ENCODE data around the gene DOCK3.
A peak's percentile ranks its signal among the peaks of the same experiment; 100 is the strongest.
"Not testable (repeated sequence)": the region's sequence is repeated elsewhere in the genome, so short reads cannot be mapped to it uniquely, and the experiment has no call there.

Gene DOCK3

DNA sequence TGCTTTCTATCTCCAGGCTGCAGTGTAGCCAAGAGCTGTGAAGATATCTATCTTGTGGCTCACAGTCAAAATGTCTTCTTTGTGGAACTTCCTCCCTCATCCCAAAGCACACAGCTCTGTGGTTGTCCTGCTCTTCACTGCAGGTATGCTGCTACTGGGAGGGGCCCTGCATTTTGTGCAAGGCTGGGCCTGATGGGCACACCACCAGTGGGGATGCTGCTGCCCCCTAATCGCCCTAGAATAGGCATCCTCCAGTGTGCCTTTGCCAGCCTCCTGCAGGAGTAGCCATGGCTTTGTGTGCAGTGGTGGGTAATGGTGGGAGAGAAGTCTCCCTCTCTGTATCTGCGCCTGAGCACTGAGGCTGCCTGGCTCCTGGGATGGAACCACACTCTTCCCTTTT lies 297.3 kb downstream of the DOCK3 start:
- TF ChIP-seq EZH2phosphoT487 (IDR thresholded peaks at IDR 0.05; ENCODE audit: low read length) (no peak), EZH2 (optimal IDR thresholded peaks at IDR 0.05; ENCODE audit: low read depth, low read length) (no peak)
- TF ChIP-seq, protein P1, sequence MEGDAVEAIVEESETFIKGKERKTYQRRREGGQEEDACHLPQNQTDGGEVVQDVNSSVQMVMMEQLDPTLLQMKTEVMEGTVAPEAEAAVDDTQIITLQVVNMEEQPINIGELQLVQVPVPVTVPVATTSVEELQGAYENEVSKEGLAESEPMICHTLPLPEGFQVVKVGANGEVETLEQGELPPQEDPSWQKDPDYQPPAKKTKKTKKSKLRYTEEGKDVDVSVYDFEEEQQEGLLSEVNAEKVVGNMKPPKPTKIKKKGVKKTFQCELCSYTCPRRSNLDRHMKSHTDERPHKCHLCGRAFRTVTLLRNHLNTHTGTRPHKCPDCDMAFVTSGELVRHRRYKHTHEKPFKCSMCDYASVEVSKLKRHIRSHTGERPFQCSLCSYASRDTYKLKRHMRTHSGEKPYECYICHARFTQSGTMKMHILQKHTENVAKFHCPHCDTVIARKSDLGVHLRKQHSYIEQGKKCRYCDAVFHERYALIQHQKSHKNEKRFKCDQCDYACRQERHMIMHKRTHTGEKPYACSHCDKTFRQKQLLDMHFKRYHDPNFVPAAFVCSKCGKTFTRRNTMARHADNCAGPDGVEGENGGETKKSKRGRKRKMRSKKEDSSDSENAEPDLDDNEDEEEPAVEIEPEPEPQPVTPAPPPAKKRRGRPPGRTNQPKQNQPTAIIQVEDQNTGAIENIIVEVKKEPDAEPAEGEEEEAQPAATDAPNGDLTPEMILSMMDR (IDR thresholded peaks at IDR 0.05; ENCODE audit: low read length): no peak
- Histone ChIP-seq H3K79me2 (ENCODE audit: low read length) (no peaks in the 10 kb centered on the region), H3K27me3 (replicated peaks; ENCODE audit: insufficient read depth, low read length) (no peaks in the 10 kb centered on the region), H2AFZ (ENCODE audit: low read length) (peak overlapping the region; percentile 43; the same call in 1 of the 2 replicates), H3K4me1 (ENCODE audit: low read length) (peaks cover 17% of the 10 kb centered on the region), H3K9ac (ENCODE audit: low read length) (no peak overlapping the region), H3K4me3 (ENCODE audit: low read length) (no peak overlapping the region), H3K4me2 (ENCODE audit: low read depth, low read length) (no peak overlapping the region), H3K9me2 (replicated peaks; ENCODE audit: insufficient read depth, low read length) (no peaks in the 10 kb centered on the region), H3K27ac (ENCODE audit: low read length) (no peak overlapping the region), H3K36me3 (replicated peaks; ENCODE audit: insufficient read depth, low read length) (no peaks in the 10 kb centered on the region), H4K20me1 (ENCODE audit: insufficient read depth, low read length) (no peaks in the 10 kb centered on the region), H3K9me3 (replicated peaks; ENCODE audit: insufficient read depth, low read length) (no peaks in the 10 kb centered on the region), H3F3A (ENCODE audit: insufficient read depth, low read length) (no peaks in the 10 kb centered on the region)
- no peak for DNase-seq

DNA sequence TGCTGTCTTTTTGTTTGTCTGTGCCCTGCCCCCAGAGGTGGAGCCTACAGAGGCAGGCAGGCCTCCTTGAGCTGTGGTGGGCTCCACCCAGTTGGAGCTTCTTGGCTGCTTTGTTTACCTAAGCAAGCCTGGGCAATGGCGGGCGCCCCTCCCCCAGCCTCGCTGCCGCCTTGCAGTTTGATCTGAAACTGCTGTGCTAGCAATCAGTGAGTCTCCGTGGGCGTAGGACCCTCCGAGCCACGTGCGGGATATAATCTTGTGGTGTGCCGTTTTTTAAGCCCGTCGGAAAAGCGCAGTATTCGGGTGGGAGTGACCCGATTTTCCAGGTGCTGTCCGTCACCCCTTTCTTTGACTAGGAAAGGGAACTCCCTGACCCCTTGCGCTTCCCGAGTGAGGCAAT lies 303.9 kb downstream of the DOCK3 start:
- not testable (repeated sequence) for H3K9me2 ChIP-seq (replicated peaks; ENCODE audit: insufficient read depth, low read length); H4K20me1 ChIP-seq (ENCODE audit: insufficient read depth, low read length); H3K9me3 ChIP-seq (replicated peaks; ENCODE audit: insufficient read depth, low read length); H3F3A ChIP-seq (ENCODE audit: insufficient read depth, low read length); H3K36me3 ChIP-seq (replicated peaks; ENCODE audit: insufficient read depth, low read length); H3K4me1 ChIP-seq (ENCODE audit: low read length); H3K4me2 ChIP-seq (ENCODE audit: low read depth, low read length); H3K4me3 ChIP-seq (ENCODE audit: low read length); H3K79me2 ChIP-seq (ENCODE audit: low read length); H3K9ac ChIP-seq (ENCODE audit: low read length); H2AFZ ChIP-seq (ENCODE audit: low read length); H3K27ac ChIP-seq (ENCODE audit: low read length); DNase-seq; H3K27me3 ChIP-seq (replicated peaks; ENCODE audit: insufficient read depth, low read length)

DNA sequence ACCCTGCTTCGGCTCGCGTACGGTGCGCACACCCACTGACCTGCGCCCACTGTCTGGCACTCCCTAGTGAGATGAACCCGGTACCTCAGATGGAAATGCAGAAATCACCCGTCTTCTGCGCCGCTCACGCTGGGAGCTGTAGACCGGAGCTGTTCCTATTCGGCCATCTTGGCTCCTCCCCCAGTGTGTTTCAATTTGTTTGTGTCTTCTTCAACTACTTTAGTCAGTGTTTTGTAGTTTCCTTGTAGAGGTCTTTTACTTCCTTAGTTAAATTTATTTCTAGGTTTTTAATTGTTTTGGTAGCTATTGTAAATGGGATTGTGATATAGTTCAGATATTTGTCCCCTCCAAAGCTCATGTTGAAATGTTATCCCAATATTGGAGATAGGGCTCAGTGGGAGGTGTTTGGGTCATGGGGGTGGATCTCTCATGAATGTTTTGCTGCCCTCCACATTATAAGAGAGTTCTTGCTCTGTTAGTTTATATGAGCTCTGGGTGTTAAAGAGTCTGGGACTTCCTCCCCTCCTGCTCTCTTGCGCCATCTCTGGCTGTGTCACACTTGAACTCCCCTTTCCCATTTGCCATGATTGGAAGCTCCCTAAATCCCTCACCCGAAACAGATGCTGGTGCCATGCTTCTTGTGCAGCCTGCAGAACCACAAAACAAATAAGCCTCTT lies 304.4 kb downstream of the DOCK3 start:
- no peak for DNase-seq
- no peak overlapping the region for H3K9ac ChIP-seq (ENCODE audit: low read length)
- H3K9me3 ChIP-seq (replicated peaks; ENCODE audit: insufficient read depth, low read length): no peaks in the 10 kb centered on the region
- no peak overlapping the region for H3K4me2 ChIP-seq (ENCODE audit: low read depth, low read length)
- no peaks in the 10 kb centered on the region for H3K27me3 ChIP-seq (replicated peaks; ENCODE audit: insufficient read depth, low read length)
- no peaks in the 10 kb centered on the region for H4K20me1 ChIP-seq (ENCODE audit: insufficient read depth, low read length)
- H3K27ac ChIP-seq (ENCODE audit: low read length): no peak overlapping the region
- H3K9me2 ChIP-seq (replicated peaks; ENCODE audit: insufficient read depth, low read length): no peaks in the 10 kb centered on the region
- H3K79me2 ChIP-seq (ENCODE audit: low read length): no peaks in the 10 kb centered on the region
- no peak overlapping the region for H3K4me3 ChIP-seq (ENCODE audit: low read length)
- H3K4me1 ChIP-seq (ENCODE audit: low read length): no peaks in the 10 kb centered on the region
- no peak overlapping the region for H2AFZ ChIP-seq (ENCODE audit: low read length)
- TF ChIP-seq, protein P1 (IDR thresholded peaks at IDR 0.05; ENCODE audit: low read length): peak; percentile 19
- no peak for TF ChIP-seq EZH2 (optimal IDR thresholded peaks at IDR 0.05; ENCODE audit: low read depth, low read length)
- H3F3A ChIP-seq (ENCODE audit: insufficient read depth, low read length): no peaks in the 10 kb centered on the region
- H3K36me3 ChIP-seq (replicated peaks; ENCODE audit: insufficient read depth, low read length): no peaks in the 10 kb centered on the region

DNA sequence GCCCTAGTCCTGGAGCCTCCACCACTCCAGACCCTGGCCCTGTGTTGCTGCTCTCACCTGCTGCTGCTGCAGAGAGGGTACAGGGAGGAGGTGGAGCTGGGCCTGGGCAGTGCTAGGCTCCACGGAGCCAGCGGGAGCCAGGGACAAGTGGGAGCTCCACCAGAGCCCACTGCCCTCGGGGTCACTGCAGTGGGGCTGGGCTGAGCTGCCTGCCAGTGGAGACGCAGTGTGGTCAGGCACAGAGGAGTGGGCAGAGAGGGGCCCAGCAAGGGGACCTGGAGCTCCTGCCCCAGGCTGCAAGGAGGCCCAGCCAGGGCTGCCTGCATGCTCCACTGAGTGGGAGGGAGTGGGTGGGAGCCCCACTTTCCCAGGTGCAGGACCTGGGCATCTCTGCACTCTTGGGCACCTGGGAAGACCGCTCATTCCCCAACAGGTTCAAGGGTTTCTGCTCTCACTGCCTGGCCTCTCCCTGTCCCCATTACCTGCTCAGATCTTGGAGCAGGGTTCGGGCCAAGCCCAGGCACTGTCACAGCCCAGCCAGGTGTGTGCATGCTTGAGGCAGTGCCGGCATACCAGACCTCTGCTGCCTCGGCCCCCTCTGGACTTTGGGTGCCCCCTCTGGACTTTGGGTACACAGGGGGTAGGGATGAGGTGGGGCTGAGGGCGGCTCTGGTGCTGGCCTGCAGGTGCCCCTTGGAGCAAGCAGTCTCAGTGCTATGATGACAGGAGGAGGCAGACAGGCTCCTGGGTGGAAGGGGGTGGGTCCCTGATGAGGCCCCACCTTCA lies 308.0 kb downstream of the DOCK3 start:
- no peak overlapping the region for H3K4me2 ChIP-seq (ENCODE audit: low read depth, low read length)
- no peak overlapping the region for H3K4me3 ChIP-seq (ENCODE audit: low read length)
- no peak overlapping the region for H3K9ac ChIP-seq (ENCODE audit: low read length)
- H3K9me2 ChIP-seq (replicated peaks; ENCODE audit: insufficient read depth, low read length): no peaks in the 10 kb centered on the region
- no peaks in the 10 kb centered on the region for H3K27me3 ChIP-seq (replicated peaks; ENCODE audit: insufficient read depth, low read length)
- H3K9me3 ChIP-seq (replicated peaks; ENCODE audit: insufficient read depth, low read length): no peaks in the 10 kb centered on the region
- no peaks in the 10 kb centered on the region for H3F3A ChIP-seq (ENCODE audit: insufficient read depth, low read length)
- no peaks in the 10 kb centered on the region for H3K36me3 ChIP-seq (replicated peaks; ENCODE audit: insufficient read depth, low read length)
- no peaks in the 10 kb centered on the region for H4K20me1 ChIP-seq (ENCODE audit: insufficient read depth, low read length)
- no peaks in the 10 kb centered on the region for H3K4me1 ChIP-seq (ENCODE audit: low read length)
- no peak overlapping the region for H2AFZ ChIP-seq (ENCODE audit: low read length)
- TF ChIP-seq EZH2phosphoT487 (IDR thresholded peaks at IDR 0.05; ENCODE audit: low read length) (no peak), EZH2 (optimal IDR thresholded peaks at IDR 0.05; ENCODE audit: low read depth, low read length) (no peak)
- TF ChIP-seq, protein P1 (IDR thresholded peaks at IDR 0.05; ENCODE audit: low read length): no peak
- H3K79me2 ChIP-seq (ENCODE audit: low read length): no peaks in the 10 kb centered on the region
- DNase-seq: no peak
- H3K27ac ChIP-seq (ENCODE audit: low read length): no peak overlapping the region
